Measurements from ENCODE around the gene FBXW7. TPM values are rescaled to one million over a fixed set of nuclear protein-coding genes. Genes with fewer than 3 reads are reported as not detected.

The FBXW7 gene
- total and polyA plus RNA-seq, 2 of the 8 experiments (the other 6 are each of a cell fraction or from before 2014, with no cell fraction given), result 6.0 to 26.7 TPM

GRCh38 chr4:152363086-152363485 lies 172.8 kb downstream of the FBXW7 start:
- Histone ChIP-seq H4K91ac (replicated peaks; ENCODE audit: insufficient read length, low read length) (no peak overlapping the region), H3K79me2 (ENCODE audit: control insufficient read depth in 1 of 2, insufficient read depth in 2 of 2, low read length in 2 of 2) (no peaks in the 10 kb centered on the region), H3K4me2 (ENCODE audit: insufficient read depth in 1 of 2, low read depth in 2 of 2, low read length in 2 of 2) (no peak overlapping the region), H3K27me3 (replicated peaks in 1 of 4; ENCODE audit: control insufficient read depth in 3 of 4, extremely low read depth in 1 of 4, insufficient read depth in 3 of 4, low read length in 3 of 4) (no peaks in the 10 kb centered on the region), H2BK12ac (ENCODE audit: low read depth, low read length) (no peak overlapping the region), H3K4ac (replicated peaks; ENCODE audit: insufficient read length, low read depth, low read length) (no peak overlapping the region), H3K79me1 (ENCODE audit: low read depth, low read length) (no peaks in the 10 kb centered on the region), H3K18ac (ENCODE audit: extremely low read depth, low read length) (no peak overlapping the region), H2BK15ac (ENCODE audit: low read length) (no peak overlapping the region), H3K36me3 (ENCODE audit: control insufficient read depth in 2 of 4, insufficient read depth in 4 of 4, low read length in 3 of 4) (no peaks in the 10 kb centered on the region), H3K9me3 (ENCODE audit: insufficient read depth in 2 of 2, low read depth in 1 of 2, low read length in 1 of 2) (no peaks in the 10 kb centered on the region), H3K4me3 (ENCODE audit: extremely low read depth in 1 of 4, insufficient read depth in 2 of 4, low read depth in 3 of 4, low read length in 4 of 4) (no peak overlapping the region), H2BK5ac (ENCODE audit: low read depth, low read length) (no peak overlapping the region), H2AK5ac (ENCODE audit: low read depth, low read length) (no peak overlapping the region), H2AFZ (ENCODE audit: low read length) (no peak overlapping the region), H3K56ac (replicated peaks; ENCODE audit: insufficient read length, low read depth, low read length) (no peak overlapping the region), H3K4me1 (replicated peaks in 1 of 4; ENCODE audit: control insufficient read depth in 3 of 4, insufficient read depth in 4 of 4, low read length in 3 of 4) (no peaks in the 10 kb centered on the region; a peak in 1 of 7 replicates), H2BK20ac (ENCODE audit: low read length) (no peak overlapping the region), H3K14ac (ENCODE audit: insufficient read length) (no peak overlapping the region), H4K20me1 (replicated peaks in 1 of 2; ENCODE audit: control insufficient read depth in 1 of 2, insufficient read depth in 2 of 2, low read length in 2 of 2) (no peaks in the 10 kb centered on the region), H2BK120ac (replicated peaks; ENCODE audit: low read depth, low read length) (no peak overlapping the region), H3K27ac (ENCODE audit: low read depth, low read length) (no peak overlapping the region), H4K5ac (ENCODE audit: insufficient read length, low read depth, low read length) (no peak overlapping the region), H3K23ac (ENCODE audit: insufficient read length) (no peak overlapping the region), H3K23me2 (ENCODE audit: low read depth, low read length) (no peaks in the 10 kb centered on the region), H3K9ac (replicated peaks in 1 of 4; ENCODE audit: extremely low read depth in 1 of 4, low read depth in 3 of 4, low read length in 3 of 4) (no peak overlapping the region), H4K8ac (ENCODE audit: extremely low read depth, insufficient read depth, low read length) (no peak overlapping the region)
- TF ChIP-seq EGR1 (IDR thresholded peaks at IDR 0.05; ENCODE audit: borderline replicate concordance, low read depth, low read length), result no peak
- TF ChIP-seq KDM5A (IDR thresholded peaks at IDR 0.05; ENCODE audit: low read length), result no peak
- no peak for TF ChIP-seq ZNF274 (IDR thresholded peaks at IDR 0.05; ENCODE audit: borderline replicate concordance, extremely low read depth, low read length)
- TF ChIP-seq POLR2A (IDR thresholded peaks at IDR 0.05; ENCODE audit: control extremely low read depth in 1 of 2, low read depth in 2 of 2, low read length in 2 of 2), result no peak
- no peak for TF ChIP-seq HDAC6 (IDR thresholded peaks at IDR 0.05; ENCODE audit: low read depth, low read length)
- TF ChIP-seq TAF7 (optimal IDR thresholded peaks at IDR 0.05; ENCODE audit: borderline replicate concordance, low read depth, low read length), result no peak
- TF ChIP-seq FOSL1 (IDR thresholded peaks at IDR 0.05; ENCODE audit: insufficient read depth, low read depth, low read length), result no peak
- no peak for TF ChIP-seq ATF3 (IDR thresholded peaks at IDR 0.05; ENCODE audit: insufficient read depth, low read depth, low read length)
- TF ChIP-seq PHF8 (conservative IDR thresholded peaks at IDR 0.05; ENCODE audit: low read depth, low read length), result no peak
- CTCF ChIA-PET (ENCODE audit: partially characterized antibody), result no interaction called here
- no peak for FAIRE-seq
- POLR2A ChIA-PET (ENCODE audit: partially characterized antibody), result no interaction called here
- DNase-seq (ENCODE audit: low read depth in 1 of 2, low spot score in 2 of 2), result no peak
